Prostate gland (tissue), 2 donors: ENCODE data around the gene SARDH.

Source experiments
- POLR2A ChIP-seq: fragments of 450-650 bp; IDR thresholded peaks from one replicate; pipeline ENCODE4 v1.6.1; 2016; ENCODE audit warnings: antibody characterized with exemption, mild to moderate bottlenecking
- TF ChIP-seq, protein P1 (sequence below), 4 experiments: fragments of 200-600 bp in 2 of 4; fragments of 450-650 bp in 2 of 4; sonication (generic) in 2 of 4; IDR thresholded peaks; 1 replicate in 3 of 4; 2 replicates in 1 of 4; pipeline ENCODE4 v1.5.1; 2016 to 2019; ENCODE audit warnings: antibody characterized with exemption in 4 of 4, mild to moderate bottlenecking in 2 of 4, moderate library complexity in 2 of 4

DNA sequence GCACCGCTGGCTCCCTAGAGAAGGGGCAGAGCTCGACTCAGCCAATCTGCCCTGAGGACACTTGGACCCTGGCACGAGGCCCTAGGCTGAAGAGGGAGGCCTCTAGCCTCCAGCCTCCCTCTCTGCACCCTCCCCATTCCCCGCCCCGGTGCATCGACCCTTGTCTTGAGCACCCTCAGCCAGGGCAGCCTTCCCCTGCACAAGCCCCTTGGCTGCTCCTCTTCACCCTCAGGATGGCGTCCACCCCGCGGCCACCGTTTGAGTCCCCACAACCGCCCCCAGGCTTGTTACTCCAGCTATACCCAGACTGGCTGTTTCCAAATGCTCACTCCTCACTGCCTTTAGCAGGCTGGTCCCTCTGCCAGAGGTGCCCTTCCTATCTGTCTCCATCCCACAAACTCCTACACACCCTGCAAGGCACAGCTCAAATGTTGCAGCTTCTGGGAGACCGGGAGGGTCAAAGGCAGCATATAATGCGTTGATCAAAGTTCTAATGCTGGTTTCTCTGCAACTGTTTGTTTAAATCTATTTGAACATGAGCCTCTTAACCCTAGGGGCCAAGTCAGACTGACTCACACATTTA lies 122.5 kb downstream of the SARDH start:
- no peak for TF ChIP-seq POLR2A
- TF ChIP-seq, protein P1, sequence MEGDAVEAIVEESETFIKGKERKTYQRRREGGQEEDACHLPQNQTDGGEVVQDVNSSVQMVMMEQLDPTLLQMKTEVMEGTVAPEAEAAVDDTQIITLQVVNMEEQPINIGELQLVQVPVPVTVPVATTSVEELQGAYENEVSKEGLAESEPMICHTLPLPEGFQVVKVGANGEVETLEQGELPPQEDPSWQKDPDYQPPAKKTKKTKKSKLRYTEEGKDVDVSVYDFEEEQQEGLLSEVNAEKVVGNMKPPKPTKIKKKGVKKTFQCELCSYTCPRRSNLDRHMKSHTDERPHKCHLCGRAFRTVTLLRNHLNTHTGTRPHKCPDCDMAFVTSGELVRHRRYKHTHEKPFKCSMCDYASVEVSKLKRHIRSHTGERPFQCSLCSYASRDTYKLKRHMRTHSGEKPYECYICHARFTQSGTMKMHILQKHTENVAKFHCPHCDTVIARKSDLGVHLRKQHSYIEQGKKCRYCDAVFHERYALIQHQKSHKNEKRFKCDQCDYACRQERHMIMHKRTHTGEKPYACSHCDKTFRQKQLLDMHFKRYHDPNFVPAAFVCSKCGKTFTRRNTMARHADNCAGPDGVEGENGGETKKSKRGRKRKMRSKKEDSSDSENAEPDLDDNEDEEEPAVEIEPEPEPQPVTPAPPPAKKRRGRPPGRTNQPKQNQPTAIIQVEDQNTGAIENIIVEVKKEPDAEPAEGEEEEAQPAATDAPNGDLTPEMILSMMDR (IDR thresholded peaks at IDR 0.05) = no peak
